AG09309 (cell line): ENCODE measurements around the gene DENND4A.

Source experiments
- DNase-seq: peaks from one replicate; pipeline ENCODE4 v3.0.0-alpha.2; 2010; ENCODE audit warnings: low read depth
- H3K4me3 ChIP-seq: 2 replicates; pipeline ENCODE4 v1.5.1; 2011; ENCODE audit warnings: mild to moderate bottlenecking, low read depth, low read length, moderate library complexity; ENCODE audit not compliant: control insufficient read depth
- TF ChIP-seq, protein P1 (sequence below): IDR thresholded peaks from 2 replicates; pipeline ENCODE4 v1.5.1; 2011; ENCODE audit warnings: mild to moderate bottlenecking, low read depth, low read length, inconsistent platforms; ENCODE audit not compliant: insufficient read depth, control insufficient read depth; ENCODE audit errors: missing control alignments

Gene DENND4A

DNA sequence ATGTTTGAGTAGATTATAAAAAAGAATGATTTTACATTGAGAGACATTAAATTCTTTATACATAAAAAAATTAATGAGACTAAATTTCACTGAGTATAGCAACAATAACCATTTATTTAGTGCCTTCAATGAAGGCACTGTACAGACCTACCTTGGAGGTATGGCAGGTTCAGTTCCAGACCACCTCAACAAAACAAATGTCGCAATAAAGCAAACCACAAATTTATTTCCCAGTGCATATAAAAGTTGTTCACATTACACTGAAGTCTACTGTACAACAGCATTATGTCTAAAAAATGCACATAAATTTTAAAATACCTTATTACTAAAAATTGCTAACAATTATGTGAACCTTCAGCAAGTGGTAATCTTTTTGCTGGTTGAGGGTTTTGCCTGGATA is 111.5 kb downstream of the DENND4A start:
- H3K4me3 ChIP-seq = no peak overlapping the region
- TF ChIP-seq, protein P1, sequence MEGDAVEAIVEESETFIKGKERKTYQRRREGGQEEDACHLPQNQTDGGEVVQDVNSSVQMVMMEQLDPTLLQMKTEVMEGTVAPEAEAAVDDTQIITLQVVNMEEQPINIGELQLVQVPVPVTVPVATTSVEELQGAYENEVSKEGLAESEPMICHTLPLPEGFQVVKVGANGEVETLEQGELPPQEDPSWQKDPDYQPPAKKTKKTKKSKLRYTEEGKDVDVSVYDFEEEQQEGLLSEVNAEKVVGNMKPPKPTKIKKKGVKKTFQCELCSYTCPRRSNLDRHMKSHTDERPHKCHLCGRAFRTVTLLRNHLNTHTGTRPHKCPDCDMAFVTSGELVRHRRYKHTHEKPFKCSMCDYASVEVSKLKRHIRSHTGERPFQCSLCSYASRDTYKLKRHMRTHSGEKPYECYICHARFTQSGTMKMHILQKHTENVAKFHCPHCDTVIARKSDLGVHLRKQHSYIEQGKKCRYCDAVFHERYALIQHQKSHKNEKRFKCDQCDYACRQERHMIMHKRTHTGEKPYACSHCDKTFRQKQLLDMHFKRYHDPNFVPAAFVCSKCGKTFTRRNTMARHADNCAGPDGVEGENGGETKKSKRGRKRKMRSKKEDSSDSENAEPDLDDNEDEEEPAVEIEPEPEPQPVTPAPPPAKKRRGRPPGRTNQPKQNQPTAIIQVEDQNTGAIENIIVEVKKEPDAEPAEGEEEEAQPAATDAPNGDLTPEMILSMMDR = no peak
- DNase-seq = no peak

DNA sequence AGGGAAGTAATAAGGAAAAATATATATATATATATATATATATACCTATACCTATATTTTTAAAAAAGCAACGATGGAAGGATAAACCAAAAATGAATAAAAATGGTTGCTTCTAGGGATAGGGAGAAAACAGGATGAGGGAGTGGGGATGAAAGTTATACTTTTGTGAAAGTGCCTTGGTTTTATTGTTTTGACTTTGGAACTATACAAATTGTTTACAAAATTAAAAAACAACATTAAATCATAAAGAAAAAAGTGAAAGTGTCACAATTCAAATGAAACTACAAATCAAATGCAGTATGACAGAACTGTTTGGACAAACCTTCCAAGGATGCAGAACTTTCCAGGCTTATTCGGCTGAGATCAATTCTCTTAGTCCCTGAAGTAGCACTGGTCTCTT is 116.0 kb downstream of the DENND4A start:
- no peak for DNase-seq
- no peak overlapping the region for H3K4me3 ChIP-seq
- TF ChIP-seq, protein P1 = no peak

DNA sequence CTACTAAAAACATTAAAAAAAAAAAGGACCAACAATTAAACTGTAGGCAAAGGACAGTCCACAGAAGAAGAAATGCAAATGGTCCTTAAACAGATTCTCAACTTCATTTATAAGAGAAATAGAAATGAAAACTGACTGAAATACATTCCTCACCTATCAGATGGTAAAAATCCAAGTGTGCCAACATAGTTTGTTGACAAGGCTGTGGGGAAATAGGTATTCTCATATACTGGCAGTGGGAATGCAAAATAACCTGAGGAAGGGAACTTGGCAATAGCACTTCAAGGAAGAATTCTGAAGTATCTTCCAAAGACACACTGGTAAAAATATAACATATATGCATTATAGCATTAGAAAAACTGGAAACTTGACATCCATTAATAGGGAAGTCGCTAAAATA is 116.5 kb downstream of the DENND4A start:
- DNase-seq = no peak
- TF ChIP-seq, protein P1 = no peak
- H3K4me3 ChIP-seq = no peak overlapping the region

DNA sequence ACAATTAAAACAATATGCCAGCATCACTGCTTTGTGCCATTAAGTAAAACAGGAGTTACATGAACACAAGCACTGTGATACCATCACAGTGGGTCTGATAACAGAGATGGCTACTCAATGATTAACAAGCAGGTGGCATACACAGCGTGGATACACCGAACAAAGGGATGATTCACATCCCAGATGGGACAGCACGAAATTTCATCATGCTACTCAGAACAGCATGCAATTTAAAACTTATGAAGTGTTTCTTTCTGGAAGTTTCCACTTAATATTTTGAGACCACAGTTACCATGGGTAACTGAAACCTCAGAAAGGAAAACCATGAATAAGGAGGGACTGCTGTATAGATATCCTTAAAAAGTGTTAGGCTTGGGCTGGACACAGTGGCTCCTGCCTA is 125.8 kb downstream of the DENND4A start:
- peak; percentile 55 for DNase-seq
- TF ChIP-seq, protein P1 = no peak
- H3K4me3 ChIP-seq = no peak overlapping the region

DNA sequence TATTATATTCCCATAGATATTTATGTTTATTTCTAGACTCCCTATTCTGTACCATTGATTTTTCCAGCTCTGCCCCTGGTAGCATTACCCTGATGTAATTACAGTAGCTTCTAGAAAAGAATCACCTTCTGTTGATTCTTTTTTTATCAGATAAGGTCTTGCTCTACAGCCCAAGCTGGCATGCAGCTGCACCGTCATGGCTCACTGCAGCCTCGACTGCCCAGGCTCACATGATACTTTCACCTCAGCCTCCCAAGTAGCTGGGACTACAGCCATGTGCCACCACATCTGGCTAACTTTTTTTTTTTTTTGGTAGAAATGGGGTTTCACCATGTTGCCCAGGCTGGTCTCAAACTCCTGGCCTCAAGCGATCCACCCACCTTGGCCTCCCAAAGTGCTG is 128.6 kb downstream of the DENND4A start:
- no peak overlapping the region for H3K4me3 ChIP-seq
- TF ChIP-seq, protein P1 = no peak
- DNase-seq = no peak

DNA sequence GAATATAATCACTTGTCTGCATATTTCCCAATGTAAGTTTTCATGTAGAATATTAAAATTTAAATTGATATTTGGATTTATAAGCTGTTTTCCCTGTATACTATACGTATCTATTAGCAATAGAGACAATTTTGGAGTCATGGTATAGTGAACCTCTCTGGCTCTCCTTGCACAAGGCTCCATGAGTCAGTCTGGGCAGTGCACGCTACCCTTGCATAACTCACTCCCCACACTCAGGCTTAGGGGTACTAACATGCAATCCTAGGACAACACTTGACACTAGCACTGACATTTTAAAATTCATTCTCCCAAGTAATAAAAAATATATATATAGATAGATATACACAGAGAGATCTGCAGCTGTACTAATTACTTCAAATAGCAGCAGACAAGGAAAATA is 131.2 kb downstream of the DENND4A start:
- DNase-seq = no peak
- TF ChIP-seq, protein P1 = no peak

DNA sequence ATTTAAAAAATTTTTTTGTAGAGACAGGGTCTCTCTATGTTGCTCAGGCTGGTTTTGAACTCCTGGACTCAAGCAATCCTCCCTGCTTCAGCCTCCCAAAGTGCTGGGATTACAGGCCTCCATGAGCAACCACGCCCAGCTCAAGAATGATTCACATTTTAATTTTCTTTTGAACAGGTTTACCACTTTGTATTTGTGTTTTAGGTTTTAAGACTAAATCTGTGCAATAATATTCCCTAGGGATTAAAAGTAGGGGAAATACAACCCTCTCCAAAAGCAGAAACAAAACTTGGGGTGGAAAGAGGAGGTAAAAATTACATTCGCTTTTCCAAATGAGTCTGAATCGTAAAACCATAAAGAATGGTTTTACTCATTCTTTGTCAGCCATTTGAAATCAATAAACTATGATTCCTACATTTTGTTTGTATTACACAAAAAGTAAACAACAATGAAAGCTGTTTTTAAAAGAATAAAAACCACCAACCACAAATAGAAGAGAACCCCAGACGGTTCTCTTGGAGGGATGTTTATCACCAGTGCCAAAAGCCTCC is 132.5 kb downstream of the DENND4A start:
- TF ChIP-seq, protein P1 = no peak
- H3K4me3 ChIP-seq = no peak overlapping the region
- no peak for DNase-seq

More for the DNA sequence above, 131.2 kb downstream of the DENND4A start:
- H3K4me3 ChIP-seq = no peak overlapping the region
